Fibroblast of skin of right quadriceps (primary cell): ENCODE data around the gene RAPGEF1.

Experiments
- DNase-seq: peaks from one replicate; pipeline ENCODE4 v3.0.0-alpha.2; 2013

RAPGEF1 gene

DNA sequence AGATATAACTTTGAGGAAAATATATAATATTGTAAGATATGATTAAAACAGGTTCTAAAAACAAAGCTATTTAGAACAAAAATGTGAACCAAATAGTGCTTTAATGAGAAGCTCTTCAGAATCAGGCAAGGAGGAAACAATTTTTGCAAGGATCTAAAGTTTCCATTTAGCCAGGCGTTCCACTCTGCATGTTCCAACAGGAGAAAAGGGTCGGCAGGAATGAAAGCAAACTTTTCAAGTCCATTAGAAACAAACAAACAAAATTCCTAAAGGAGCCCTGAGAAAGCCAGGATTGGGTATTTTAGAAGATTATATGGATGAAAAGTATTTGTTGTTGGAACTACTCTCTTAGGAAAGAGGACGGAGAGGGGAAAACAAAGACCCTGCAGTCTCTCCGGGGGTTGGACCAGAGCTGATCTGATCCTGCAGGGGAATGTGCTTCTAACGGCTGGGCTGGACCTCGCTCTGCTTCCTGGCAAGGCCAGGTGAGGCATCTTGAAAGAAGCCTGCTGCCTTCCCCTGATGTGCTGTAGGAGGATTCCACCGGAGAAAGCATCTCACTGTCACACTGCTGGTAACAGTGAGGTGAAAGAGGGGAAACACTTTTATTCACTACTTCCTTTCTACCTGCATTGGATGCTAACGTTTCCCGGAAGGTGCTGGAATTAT lies 100.0 kb downstream of the RAPGEF1 start:
- DNase-seq: no peak

GRCh38 chr9:131636593-131636992 lies 103.3 kb downstream of the RAPGEF1 start:
- no peak for DNase-seq

DNA sequence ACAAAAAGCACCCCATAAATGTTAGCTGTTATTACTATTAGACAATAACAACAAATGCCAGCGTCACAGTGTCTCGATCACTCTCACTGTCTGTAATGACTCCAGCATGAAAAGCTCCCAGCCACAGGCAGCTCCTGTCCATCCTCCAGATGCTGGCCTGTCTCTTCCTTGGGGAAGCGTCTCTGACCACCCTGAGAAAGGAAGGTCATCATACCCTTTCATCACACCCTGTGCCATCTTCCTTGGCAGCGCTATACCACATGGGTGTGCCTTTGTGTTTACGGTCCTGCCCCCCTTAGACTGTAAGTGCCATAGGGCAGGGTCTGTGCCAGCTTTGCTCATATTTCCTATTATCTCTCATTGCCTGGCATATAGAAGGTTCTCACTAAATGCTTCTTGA lies 104.0 kb downstream of the RAPGEF1 start:
- no peak for DNase-seq

GRCh38 chr9:131635285-131635684 lies 104.6 kb downstream of the RAPGEF1 start:
- DNase-seq: peak; percentile 96

- peak; percentile 79 for DNase-seq
These were observed 106.3 kb downstream of the RAPGEF1 start for GRCh38 chr9:131633491-131634031.

GRCh38 chr9:131631306-131631705 lies 108.6 kb downstream of the RAPGEF1 start:
- no peak for DNase-seq

- DNase-seq: no peak
These were observed 109.6 kb downstream of the RAPGEF1 start for GRCh38 chr9:131630205-131630831.

- DNase-seq: no peak
These were observed 110.1 kb downstream of the RAPGEF1 start for GRCh38 chr9:131629825-131630204.

DNA sequence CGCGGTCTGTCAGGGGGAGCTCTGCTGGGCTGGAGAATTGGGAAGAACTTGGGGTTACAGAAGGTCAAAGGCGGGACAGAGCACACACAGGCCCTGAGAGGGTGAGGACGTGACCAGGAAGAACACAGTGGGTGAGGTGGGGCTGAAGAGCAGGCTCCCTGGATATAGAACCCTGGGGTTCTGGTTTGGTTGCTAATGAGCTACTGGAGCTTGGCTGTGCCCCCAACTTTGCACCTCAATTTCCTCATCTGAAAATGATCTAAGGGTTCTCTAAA lies 110.7 kb downstream of the RAPGEF1 start:
- no peak for DNase-seq

- no peak for DNase-seq
These were observed 111.2 kb downstream of the RAPGEF1 start for GRCh38 chr9:131628459-131629225.

DNA sequence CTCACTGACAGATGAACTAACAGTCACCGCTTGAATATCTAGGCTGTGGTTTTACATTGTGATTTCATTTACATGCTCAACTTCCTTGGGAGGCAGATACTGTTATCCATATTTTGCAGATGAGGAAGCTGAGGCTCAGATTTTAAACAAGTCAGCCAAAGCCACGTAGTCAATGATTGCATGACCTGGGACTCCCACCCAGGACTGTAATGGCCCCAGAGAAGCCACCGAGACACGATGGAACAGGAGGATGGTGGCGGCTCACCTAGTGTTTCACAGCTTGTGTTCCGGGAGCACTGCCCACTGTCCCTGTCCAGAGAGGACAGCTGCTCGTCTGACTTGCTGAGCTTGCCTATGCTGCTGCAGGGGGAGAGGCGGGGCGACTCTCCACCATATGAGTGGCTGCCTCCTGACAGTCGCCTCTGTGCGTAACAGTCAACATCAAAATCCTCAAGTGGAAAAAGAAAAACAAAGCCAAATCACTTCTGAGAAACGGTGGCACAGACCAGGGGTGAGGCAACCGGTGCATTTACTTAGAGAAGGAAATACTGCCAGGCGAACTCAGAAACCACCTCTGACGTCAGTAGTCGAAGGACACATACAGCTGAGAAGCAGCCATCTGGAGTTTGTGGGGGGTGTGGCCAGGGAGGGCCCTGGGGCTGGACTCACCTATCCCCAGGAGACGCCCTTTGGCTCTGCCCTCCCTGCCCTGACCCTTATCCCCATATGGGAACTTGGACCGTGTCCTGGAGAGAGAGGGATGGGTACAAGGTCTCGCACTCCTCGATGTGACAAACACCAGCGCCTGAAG lies 112.0 kb downstream of the RAPGEF1 start:
- peak; percentile 88 for DNase-seq

GRCh38 chr9:131627326-131627647 lies 112.6 kb downstream of the RAPGEF1 start:
- DNase-seq: no peak

DNA sequence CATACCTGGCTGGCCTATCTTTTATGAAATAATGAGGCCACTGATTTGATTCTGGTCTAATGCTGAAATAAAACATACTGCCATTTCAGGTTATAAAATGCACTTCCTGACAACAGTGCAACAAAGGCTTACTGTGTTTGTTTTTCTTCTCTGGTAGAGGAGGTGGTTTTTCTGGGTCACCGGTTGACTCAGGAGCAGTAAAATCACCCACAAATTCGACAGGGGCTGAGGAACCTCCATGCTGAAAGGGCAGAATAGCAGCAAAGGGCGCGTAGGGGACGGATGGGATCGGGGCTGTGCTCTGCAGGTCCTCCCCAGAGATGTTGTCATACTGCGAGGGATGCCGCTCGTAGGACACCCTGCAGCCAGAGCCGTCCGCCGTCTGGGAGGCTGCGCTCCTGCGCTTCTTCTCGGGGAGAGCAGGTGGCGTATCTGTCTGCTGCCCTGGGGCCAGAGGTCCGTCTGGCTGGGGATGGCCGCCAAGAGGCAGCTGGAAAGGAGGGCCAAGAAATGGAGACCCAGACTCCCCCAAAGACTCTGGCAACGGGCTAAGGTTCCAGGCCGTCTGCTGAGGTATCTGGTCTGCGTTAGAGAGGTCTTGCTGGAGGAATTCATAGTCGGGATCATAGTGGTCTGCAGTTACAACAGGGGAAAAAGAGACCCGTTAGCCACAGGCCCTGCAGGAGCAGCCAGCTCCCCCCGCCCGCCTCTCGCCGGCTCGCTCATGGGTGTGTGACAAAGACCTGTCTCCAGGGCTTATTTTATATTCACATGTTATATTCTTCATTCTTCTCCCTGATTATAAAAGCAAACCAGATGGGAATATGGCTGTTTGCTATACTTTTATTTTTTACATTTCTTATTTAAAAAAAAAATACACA lies 113.8 kb downstream of the RAPGEF1 start:
- no peak for DNase-seq

- DNase-seq: no peak
These were observed 114.4 kb downstream of the RAPGEF1 start for GRCh38 chr9:131625508-131625787.

DNA sequence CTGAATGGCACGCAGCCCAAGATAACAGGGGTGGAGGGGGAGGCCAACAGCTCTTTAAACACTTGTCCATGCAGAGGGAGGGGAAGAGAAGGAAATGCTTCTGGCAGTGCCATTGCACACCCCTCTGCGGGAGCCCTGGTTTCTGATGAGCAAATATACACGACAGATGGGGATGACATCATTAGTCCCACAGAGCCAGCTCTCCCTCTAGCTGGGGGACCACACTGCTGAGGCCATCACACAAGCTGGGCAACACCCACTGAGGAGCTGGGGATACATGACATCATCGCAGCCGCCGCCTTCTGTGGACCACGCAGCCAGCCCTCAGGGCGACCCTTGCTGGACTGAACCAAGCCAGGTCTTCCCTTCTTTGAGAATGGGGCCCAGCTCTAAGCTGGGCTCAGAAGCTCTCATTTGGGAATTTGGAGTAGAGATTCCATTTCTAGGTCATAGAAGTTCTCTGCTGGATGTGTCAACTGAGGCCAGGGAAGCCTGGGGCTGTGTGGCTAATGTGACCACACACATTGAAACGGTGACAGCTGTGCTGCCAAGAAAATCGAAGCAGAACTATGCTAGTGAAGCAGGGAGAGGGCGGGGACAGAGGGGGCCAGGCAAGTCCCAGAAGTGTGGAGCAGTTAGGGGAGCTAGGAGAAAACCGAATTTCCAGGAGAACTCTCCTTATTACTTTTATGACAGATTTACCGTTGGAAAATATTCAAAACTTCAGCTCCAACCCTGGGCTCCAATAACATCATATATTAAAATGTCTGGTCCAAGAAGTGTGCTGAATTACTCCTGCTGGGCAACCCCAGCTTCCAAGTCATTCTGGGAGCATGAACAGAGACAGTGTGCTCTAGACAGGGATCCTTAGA lies 115.0 kb downstream of the RAPGEF1 start:
- DNase-seq: peak; percentile 15

DNA sequence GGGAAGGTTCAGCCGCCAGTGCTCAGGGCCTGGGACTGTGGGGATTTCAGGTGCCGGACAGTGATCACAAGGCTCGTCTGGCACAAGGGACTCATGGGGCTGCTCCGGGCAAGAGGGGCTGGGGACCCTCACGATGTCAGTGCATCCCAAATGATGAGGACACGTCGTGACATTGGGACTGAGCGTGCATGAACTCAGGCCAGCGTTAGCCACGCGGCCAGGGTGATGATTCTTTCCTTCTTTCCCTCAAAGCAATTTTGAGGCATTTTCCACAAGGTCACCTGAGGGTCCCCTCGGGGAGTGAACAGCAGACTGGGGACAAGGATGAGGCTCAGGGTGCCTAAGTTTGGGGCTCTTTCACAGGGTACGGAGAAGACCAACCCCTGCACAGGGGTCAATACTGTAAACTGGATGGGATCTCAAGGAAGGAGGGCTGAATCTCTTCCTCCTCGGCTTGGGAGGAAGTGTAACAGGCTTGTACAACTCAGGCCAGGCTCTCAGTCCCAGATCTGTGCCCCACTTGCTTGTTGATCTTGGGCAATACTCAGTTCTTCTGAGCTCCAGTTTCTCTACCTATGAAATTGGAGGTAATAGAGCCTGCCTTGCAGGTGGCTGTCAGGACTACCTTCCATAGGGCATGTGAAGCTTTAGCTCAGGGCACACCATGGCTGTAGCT lies 116.1 kb downstream of the RAPGEF1 start:
- no peak for DNase-seq

- DNase-seq: no peak
These were observed 117.4 kb downstream of the RAPGEF1 start for GRCh38 chr9:131622523-131622922.

GRCh38 chr9:131621551-131622358 lies 118.1 kb downstream of the RAPGEF1 start:
- no peak for DNase-seq

DNA sequence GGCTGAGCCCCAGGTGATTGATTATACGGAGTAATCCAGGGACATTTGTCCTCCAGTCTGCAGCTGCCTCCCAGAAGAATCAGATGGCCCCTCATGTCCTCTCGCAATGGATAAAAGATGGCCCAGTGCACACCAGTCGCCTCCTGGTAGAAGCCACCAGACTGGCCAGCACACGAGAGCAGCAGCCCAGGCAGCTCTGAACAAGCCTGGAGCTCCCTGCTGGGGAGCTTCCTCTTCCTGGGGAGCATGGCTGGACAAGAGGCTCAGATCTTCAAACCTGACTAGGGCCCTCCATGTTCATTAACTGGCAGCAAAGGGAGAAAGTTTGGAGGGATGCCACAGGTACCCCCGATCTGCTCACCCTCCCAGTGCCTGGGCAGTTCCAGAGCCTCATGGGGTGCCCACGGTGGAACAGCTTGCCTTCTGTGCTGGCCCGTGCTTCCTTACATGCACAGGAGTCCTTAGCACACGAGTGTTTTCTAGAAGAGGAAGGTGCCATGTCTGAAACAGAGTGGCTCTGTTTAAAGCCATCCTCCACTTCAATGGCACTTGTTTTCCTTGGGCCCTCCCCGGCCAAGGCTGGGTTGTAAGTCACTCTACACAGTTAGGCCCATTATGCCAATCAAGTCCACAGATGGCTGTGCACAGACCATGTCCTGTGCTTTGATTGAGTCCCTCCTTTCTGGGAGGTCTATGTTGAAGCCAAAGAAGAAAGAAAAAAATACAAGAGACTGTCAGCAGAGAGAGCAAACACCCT lies 118.9 kb downstream of the RAPGEF1 start:
- DNase-seq: no peak
